Central memory CD4-positive, alpha-beta T cell (primary cell): ENCODE results near the gene HDLBP.
"Not testable (repeated sequence)": the region's sequence is repeated elsewhere in the genome, so short reads cannot be mapped to it uniquely, and the experiment has no call there.

Experiments
- DNase-seq: peaks from one replicate; pipeline ENCODE4 v3.0.0; 2022

The HDLBP gene

GRCh38 chr2:241207151-241207550 is 108.3 kb downstream of the HDLBP start:
- DNase-seq: no peak

- no peak for DNase-seq
Measured at GRCh38 chr2:241205086-241205485, 110.4 kb downstream of the HDLBP start.

GRCh38 chr2:241204490-241204889 is 111.0 kb downstream of the HDLBP start:
- DNase-seq: no peak

- DNase-seq: no peak
Measured at GRCh38 chr2:241204010-241204384, 111.5 kb downstream of the HDLBP start.

GRCh38 chr2:241203218-241204009 is 112.1 kb downstream of the HDLBP start:
- no peak for DNase-seq

GRCh38 chr2:241202681-241203080 is 112.8 kb downstream of the HDLBP start:
- no peak for DNase-seq

GRCh38 chr2:241202268-241202585 is 113.2 kb downstream of the HDLBP start:
- no peak for DNase-seq

GRCh38 chr2:241201445-241202267 is 113.8 kb downstream of the HDLBP start:
- DNase-seq: no peak

- no peak for DNase-seq
Measured at GRCh38 chr2:241200822-241201395, 114.6 kb downstream of the HDLBP start.

- no peak for DNase-seq
Measured at GRCh38 chr2:241199897-241200821, 115.3 kb downstream of the HDLBP start.

GRCh38 chr2:241199286-241199685 is 116.2 kb downstream of the HDLBP start:
- no peak for DNase-seq

GRCh38 chr2:241198381-241199279 is 116.8 kb downstream of the HDLBP start:
- no peak for DNase-seq

- DNase-seq: no peak
Measured at GRCh38 chr2:241197947-241198346, 117.5 kb downstream of the HDLBP start.

- DNase-seq: not testable (repeated sequence)
Measured at GRCh38 chr2:241197246-241197645, 118.2 kb downstream of the HDLBP start.

- DNase-seq: no peak
Measured at GRCh38 chr2:241195506-241196130, 119.9 kb downstream of the HDLBP start.

GRCh38 chr2:241194811-241195210 is 120.7 kb downstream of the HDLBP start:
- DNase-seq: no peak

GRCh38 chr2:241193271-241193670 is 122.2 kb downstream of the HDLBP start:
- DNase-seq: no peak

- DNase-seq: no peak
Measured at GRCh38 chr2:241191081-241191480, 124.4 kb downstream of the HDLBP start.

- DNase-seq: no peak
Measured at GRCh38 chr2:241190291-241190981, 125.0 kb downstream of the HDLBP start.

- DNase-seq: no peak
Measured at GRCh38 chr2:241189856-241190201, 125.6 kb downstream of the HDLBP start.
